NCI-H2171 treated with DMSO at 0.1 percent for 48 hours (cell line): Measurements from ENCODE around the gene HS3ST4.
"Not testable (repeated sequence)": the region's sequence is repeated elsewhere in the genome, so short reads cannot be mapped to it uniquely, and the experiment has no call there.

Source experiments
- DNase-seq: peaks from one replicate; lab custom pipeline; 2025; lab: John Stamatoyannopoulos, UW

The HS3ST4 gene

GRCh38 chr16:26098206-26098605, 406.4 kb downstream of the HS3ST4 start:
- not testable (repeated sequence) for DNase-seq

GRCh38 chr16:26102369-26102768, 410.6 kb downstream of the HS3ST4 start:
- no peak for DNase-seq

- DNase-seq = no peak
Observed at GRCh38 chr16:26108836-26109505, 417.2 kb downstream of the HS3ST4 start.

- no peak for DNase-seq
Observed at GRCh38 chr16:26111900-26112299, 420.1 kb downstream of the HS3ST4 start.

GRCh38 chr16:26118575-26118974, 426.8 kb downstream of the HS3ST4 start:
- no peak for DNase-seq

- no peak for DNase-seq
Observed at GRCh38 chr16:26120729-26121128, 429.0 kb downstream of the HS3ST4 start.

GRCh38 chr16:26128296-26128695, 436.5 kb downstream of the HS3ST4 start:
- DNase-seq = no peak

GRCh38 chr16:26129997-26130396, 438.2 kb downstream of the HS3ST4 start:
- no peak for DNase-seq

- DNase-seq = no peak
Observed at GRCh38 chr16:26133416-26134093, 441.8 kb downstream of the HS3ST4 start.

- no peak for DNase-seq
Observed at GRCh38 chr16:26134588-26134987, 442.8 kb downstream of the HS3ST4 start.

- DNase-seq = no peak
Observed at GRCh38 chr16:26137956-26138355, 446.2 kb downstream of the HS3ST4 start.

- DNase-seq = no peak
Observed at GRCh38 chr16:26139091-26139490, 447.3 kb downstream of the HS3ST4 start.

- no peak for DNase-seq
Observed at GRCh38 chr16:26139884-26140283, 448.1 kb downstream of the HS3ST4 start.

GRCh38 chr16:26149364-26150190, 457.8 kb downstream of the HS3ST4 start:
- no peak for DNase-seq

- no peak for DNase-seq
Observed at GRCh38 chr16:26155221-26155620, 463.5 kb downstream of the HS3ST4 start.

- DNase-seq = no peak
Observed at GRCh38 chr16:26157319-26157718, 465.6 kb downstream of the HS3ST4 start.

GRCh38 chr16:26158142-26158759, 466.5 kb downstream of the HS3ST4 start:
- DNase-seq = no peak

GRCh38 chr16:26161461-26162180, 469.9 kb downstream of the HS3ST4 start:
- DNase-seq = no peak

- DNase-seq = no peak
Observed at GRCh38 chr16:26169473-26169872, 477.7 kb downstream of the HS3ST4 start.

GRCh38 chr16:26175944-26176343, 484.2 kb downstream of the HS3ST4 start:
- DNase-seq = no peak

GRCh38 chr16:26177438-26177837, 485.7 kb downstream of the HS3ST4 start:
- no peak for DNase-seq

GRCh38 chr16:26178298-26178697, 486.5 kb downstream of the HS3ST4 start:
- DNase-seq = no peak
